ENCODE data around the gene IL12RB1.
A peak's percentile ranks its signal among the peaks of the same experiment; 100 is the strongest.

The IL12RB1 gene

DNA sequence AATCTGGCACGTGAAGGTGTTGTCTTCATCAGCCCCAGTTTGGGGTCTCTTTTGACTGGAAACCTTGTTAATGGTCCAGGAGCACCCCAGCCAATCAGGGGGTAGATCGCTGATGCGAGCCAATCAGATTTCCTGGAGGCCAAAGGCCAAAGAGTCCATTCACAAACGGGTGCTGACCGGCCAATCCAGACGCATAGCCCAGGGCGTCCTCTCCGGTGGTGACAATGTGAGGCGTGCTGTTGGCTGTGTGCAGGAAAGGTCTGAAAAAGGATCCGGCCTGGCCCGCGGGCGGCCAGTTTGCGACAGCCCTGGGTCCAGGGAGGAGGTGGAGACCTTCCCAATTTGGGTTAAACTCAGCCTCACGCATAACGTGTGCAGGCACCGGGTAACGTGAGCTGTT lies 14.0 kb upstream of the IL12RB1 start:
- no peak overlapping the region for H3K27ac ChIP-seq (ENCODE audit: insufficient read depth, low read length, poor library complexity, severe bottlenecking)
- H3K27me3 ChIP-seq (replicated peaks; ENCODE audit: control insufficient read depth, insufficient read depth, low read length, poor library complexity, severe bottlenecking), result no peaks in the 10 kb centered on the region
- H3K36me3 ChIP-seq (ENCODE audit: control insufficient read depth, insufficient read depth, low read length), result no peaks in the 10 kb centered on the region
- H3K4me1 ChIP-seq (ENCODE audit: control insufficient read depth, insufficient read depth, low read length, poor library complexity, severe bottlenecking), result peaks cover 29% of the 10 kb centered on the region
- H3K9me3 ChIP-seq (ENCODE audit: control insufficient read depth, low read length), result no peaks in the 10 kb centered on the region
- no peak for DNase-seq
- no peak overlapping the region for H3K4me3 ChIP-seq (ENCODE audit: insufficient read depth, low read depth, low read length, poor library complexity, severe bottlenecking)

- no peak overlapping the region for H3K27ac ChIP-seq (ENCODE audit: insufficient read depth, low read length, poor library complexity, severe bottlenecking)
- DNase-seq, result no peak
- peak overlapping the region; percentile 56 for H3K4me3 ChIP-seq (ENCODE audit: insufficient read depth, low read depth, low read length, poor library complexity, severe bottlenecking)
- H3K36me3 ChIP-seq (ENCODE audit: control insufficient read depth, insufficient read depth, low read length), result no peaks in the 10 kb centered on the region
- peaks cover 26% of the 10 kb centered on the region for H3K4me1 ChIP-seq (ENCODE audit: control insufficient read depth, insufficient read depth, low read length, poor library complexity, severe bottlenecking)
- H3K27me3 ChIP-seq (replicated peaks; ENCODE audit: control insufficient read depth, insufficient read depth, low read length, poor library complexity, severe bottlenecking), result no peaks in the 10 kb centered on the region
- H3K9me3 ChIP-seq (ENCODE audit: control insufficient read depth, low read length), result no peaks in the 10 kb centered on the region
Measured at GRCh38 chr19:18099623-18099995, 12.9 kb upstream of the IL12RB1 start.

DNA sequence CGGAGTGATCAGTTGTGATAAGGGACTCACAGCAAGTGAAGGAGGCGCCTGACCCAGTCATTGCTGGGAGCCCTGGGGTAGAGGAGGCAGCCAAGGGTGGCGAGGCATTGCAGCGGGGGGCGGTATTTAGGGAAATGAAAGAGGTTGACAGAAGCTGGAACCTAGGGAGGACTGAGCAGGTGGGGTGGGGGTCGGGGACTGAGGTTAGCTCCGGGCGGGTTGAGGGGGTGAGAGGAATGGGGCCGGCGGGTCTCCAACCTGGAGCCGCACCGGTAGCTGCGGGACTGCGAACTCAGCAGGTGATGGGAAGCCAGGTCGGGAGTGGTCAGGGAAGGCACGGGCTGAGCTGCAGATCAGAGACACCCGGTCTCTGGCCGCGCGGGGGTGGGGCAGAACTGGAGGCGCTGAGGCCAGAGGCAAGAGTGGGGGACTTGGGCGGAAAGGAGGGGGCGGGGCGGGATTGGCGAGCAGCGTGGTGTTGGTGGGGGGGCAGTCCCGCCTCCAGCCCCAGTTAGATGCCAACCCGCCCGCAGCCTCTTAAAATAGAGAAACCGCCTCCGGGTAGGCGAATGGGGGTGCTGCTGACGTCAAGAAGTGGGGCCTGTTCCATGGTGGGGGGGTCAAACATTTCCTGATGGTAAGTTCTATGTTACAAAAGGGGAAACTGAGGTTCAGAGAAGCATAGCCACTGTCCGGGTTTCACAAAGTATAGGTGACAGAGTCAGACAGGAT lies 12.3 kb upstream of the IL12RB1 start:
- peak in 2 of 3 donors; percentile 9 to 30 for DNase-seq
- Histone ChIP-seq H3K27ac (ENCODE audit: insufficient read depth, low read length, poor library complexity, severe bottlenecking) (no peak overlapping the region), H3K36me3 (ENCODE audit: control insufficient read depth, insufficient read depth, low read length) (no peaks in the 10 kb centered on the region), H3K9me3 (ENCODE audit: control insufficient read depth, low read length) (no peaks in the 10 kb centered on the region), H3K4me3 (ENCODE audit: insufficient read depth, low read depth, low read length, poor library complexity, severe bottlenecking) (peak overlapping the region; percentile 56), H3K4me1 (ENCODE audit: control insufficient read depth, insufficient read depth, low read length, poor library complexity, severe bottlenecking) (peaks cover 20% of the 10 kb centered on the region), H3K27me3 (replicated peaks; ENCODE audit: control insufficient read depth, insufficient read depth, low read length, poor library complexity, severe bottlenecking) (no peaks in the 10 kb centered on the region)

DNA sequence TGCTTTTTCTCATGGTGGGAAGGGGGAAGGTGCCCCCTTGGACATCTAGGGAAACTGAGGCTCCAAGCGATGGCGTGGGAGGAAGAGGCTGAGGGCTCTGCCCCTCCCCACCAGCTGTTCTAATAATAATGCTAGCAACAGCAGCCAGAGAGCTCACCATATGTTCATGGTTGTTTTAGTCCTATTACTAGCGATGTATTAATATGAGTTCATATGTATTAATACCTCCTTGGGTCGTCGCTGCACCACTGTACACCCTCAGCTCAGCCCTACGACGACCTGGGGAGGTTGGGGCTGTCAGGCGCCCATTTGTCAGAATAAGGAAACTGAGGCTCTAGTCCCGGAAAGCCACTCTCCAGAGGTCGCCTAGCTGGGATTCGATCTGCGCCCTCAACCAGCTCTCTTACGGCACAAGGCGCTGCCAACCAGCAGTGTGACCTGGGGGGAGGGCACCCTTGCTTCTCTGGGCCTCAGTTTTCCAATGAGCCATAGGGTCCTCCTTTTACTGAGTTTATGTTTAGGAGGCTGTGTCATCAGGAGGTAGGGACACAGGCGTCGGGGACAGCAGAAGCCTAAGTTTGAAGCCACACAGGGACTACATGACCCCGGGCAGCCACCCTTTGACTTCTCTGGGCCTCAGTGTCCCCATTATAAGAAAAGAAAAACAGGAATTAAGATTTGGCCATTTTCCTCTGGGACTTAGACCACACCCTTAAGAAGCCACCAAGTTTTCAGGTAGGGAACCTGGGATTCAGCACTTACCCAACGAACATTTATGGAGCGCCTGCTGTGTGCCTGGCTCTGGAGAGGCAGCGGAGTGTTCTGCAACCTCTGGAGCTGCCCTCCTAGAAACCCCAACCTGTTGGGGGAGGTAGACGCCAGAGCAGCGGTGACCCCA lies 11.5 kb upstream of the IL12RB1 start:
- Histone ChIP-seq H3K27ac (ENCODE audit: insufficient read depth, low read length, poor library complexity, severe bottlenecking) (peak overlapping the region; percentile 52), H3K27me3 (replicated peaks; ENCODE audit: control insufficient read depth, insufficient read depth, low read length, poor library complexity, severe bottlenecking) (no peaks in the 10 kb centered on the region), H3K9me3 (ENCODE audit: control insufficient read depth, low read length) (no peaks in the 10 kb centered on the region), H3K4me1 (ENCODE audit: control insufficient read depth, insufficient read depth, low read length, poor library complexity, severe bottlenecking) (peaks cover 19% of the 10 kb centered on the region), H3K36me3 (ENCODE audit: control insufficient read depth, insufficient read depth, low read length) (no peaks in the 10 kb centered on the region), H3K4me3 (ENCODE audit: insufficient read depth, low read depth, low read length, poor library complexity, severe bottlenecking) (peak overlapping the region; percentile 56)
- DNase-seq, result no peak

- no peaks in the 10 kb centered on the region for H3K36me3 ChIP-seq (ENCODE audit: control insufficient read depth, insufficient read depth, low read length)
- peak; percentile 86 to 89 (median 89) for DNase-seq
- no peaks in the 10 kb centered on the region for H3K9me3 ChIP-seq (ENCODE audit: control insufficient read depth, low read length)
- H3K27ac ChIP-seq (ENCODE audit: insufficient read depth, low read length, poor library complexity, severe bottlenecking), result peak within 1 kb of the TSS; percentile 52
- H3K4me1 ChIP-seq (ENCODE audit: control insufficient read depth, insufficient read depth, low read length, poor library complexity, severe bottlenecking), result peaks cover 22% of the 10 kb centered on the region
- H3K27me3 ChIP-seq (replicated peaks; ENCODE audit: control insufficient read depth, insufficient read depth, low read length, poor library complexity, severe bottlenecking), result no peaks in the 10 kb centered on the region
- peak within 1 kb of the TSS; percentile 56 for H3K4me3 ChIP-seq (ENCODE audit: insufficient read depth, low read depth, low read length, poor library complexity, severe bottlenecking)
Measured at GRCh38 chr19:18097217-18097992, 10.7 kb upstream of the IL12RB1 start, which contains the start of gene MAST3. Gene MAST3 (plus strand): TSS chr19:18097778. CDS start chr19:18097793, 15 bp downstream.

GRCh38 chr19:18096258-18096657 lies 9.5 kb upstream of the IL12RB1 start:
- Histone ChIP-seq H3K27me3 (replicated peaks; ENCODE audit: control insufficient read depth, insufficient read depth, low read length, poor library complexity, severe bottlenecking) (no peaks in the 10 kb centered on the region), H3K36me3 (ENCODE audit: control insufficient read depth, insufficient read depth, low read length) (no peaks in the 10 kb centered on the region), H3K4me3 (ENCODE audit: insufficient read depth, low read depth, low read length, poor library complexity, severe bottlenecking) (no peak overlapping the region), H3K9me3 (ENCODE audit: control insufficient read depth, low read length) (no peaks in the 10 kb centered on the region), H3K4me1 (ENCODE audit: control insufficient read depth, insufficient read depth, low read length, poor library complexity, severe bottlenecking) (peaks cover 25% of the 10 kb centered on the region), H3K27ac (ENCODE audit: insufficient read depth, low read length, poor library complexity, severe bottlenecking) (no peak overlapping the region)
- no peak for DNase-seq

- H3K9me3 ChIP-seq (ENCODE audit: control insufficient read depth, low read length), result no peaks in the 10 kb centered on the region
- no peaks in the 10 kb centered on the region for H3K27me3 ChIP-seq (replicated peaks; ENCODE audit: control insufficient read depth, insufficient read depth, low read length, poor library complexity, severe bottlenecking)
- no peak overlapping the region for H3K27ac ChIP-seq (ENCODE audit: insufficient read depth, low read length, poor library complexity, severe bottlenecking)
- no peak overlapping the region for H3K4me3 ChIP-seq (ENCODE audit: insufficient read depth, low read depth, low read length, poor library complexity, severe bottlenecking)
- no peak for DNase-seq
- H3K36me3 ChIP-seq (ENCODE audit: control insufficient read depth, insufficient read depth, low read length), result no peaks in the 10 kb centered on the region
- H3K4me1 ChIP-seq (ENCODE audit: control insufficient read depth, insufficient read depth, low read length, poor library complexity, severe bottlenecking), result peaks cover 38% of the 10 kb centered on the region
Measured at GRCh38 chr19:18093439-18094161, 6.9 kb upstream of the IL12RB1 start.

DNA sequence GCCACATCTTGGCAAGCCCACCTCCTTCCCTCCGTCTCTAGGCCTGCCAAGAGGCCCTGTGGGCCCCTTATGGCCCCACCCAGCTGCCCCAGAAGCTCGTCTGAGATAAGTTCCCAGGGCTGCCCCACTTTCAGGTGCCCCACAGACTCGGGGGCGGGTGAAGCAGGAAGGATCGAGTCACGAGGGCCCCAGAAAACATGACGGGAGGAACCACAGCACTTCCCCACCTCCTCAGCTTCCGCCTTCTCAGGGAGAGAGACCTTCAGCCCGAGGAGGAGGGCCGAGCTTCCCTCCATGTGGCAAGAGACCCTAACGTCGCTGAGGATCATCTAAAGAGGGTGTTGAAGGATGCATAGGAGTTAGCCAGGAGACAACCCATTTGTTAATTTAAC lies 4.5 kb upstream of the IL12RB1 start:
- Histone ChIP-seq H3K9me3 (ENCODE audit: control insufficient read depth, low read length) (no peaks in the 10 kb centered on the region), H3K27ac (ENCODE audit: insufficient read depth, low read length, poor library complexity, severe bottlenecking) (peak overlapping the region; percentile 93), H3K4me1 (ENCODE audit: control insufficient read depth, insufficient read depth, low read length, poor library complexity, severe bottlenecking) (peaks cover 38% of the 10 kb centered on the region), H3K4me3 (ENCODE audit: insufficient read depth, low read depth, low read length, poor library complexity, severe bottlenecking) (no peak overlapping the region), H3K36me3 (ENCODE audit: control insufficient read depth, insufficient read depth, low read length) (no peaks in the 10 kb centered on the region), H3K27me3 (replicated peaks; ENCODE audit: control insufficient read depth, insufficient read depth, low read length, poor library complexity, severe bottlenecking) (no peaks in the 10 kb centered on the region)
- peak; percentile 78 to 84 (median 80) for DNase-seq

DNA sequence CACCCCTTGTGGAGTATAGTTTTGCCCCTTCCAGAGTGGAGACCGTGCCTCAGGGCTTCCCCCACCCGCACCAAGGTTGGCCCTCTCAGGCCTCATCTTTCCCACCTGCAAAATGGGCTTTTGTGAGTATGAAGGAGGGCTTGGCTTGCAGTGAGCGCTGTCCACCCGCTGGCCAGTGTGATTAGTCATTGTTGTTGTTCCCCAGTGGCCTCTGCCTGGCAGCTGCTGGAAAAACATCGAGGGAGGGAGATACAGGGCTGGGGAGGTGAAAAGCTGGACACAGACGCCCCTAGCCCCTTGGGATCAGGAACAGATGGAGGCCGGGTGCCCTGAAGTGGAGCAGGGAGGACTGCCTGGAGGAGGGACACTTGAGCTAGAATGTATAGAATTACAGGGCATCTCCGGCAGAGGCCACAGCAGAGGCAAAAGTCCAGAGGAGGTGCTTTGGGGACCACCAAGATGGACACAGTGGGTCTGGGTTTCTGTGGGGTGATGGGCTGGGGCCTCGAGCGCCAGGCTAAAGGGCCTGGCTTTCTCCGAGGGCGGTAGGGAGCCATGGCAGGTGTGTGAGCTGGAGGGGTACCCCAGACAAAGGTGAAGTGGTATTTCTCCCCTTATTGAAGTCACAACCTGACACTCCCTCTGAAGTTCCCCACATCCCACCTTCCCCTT lies 3.9 kb upstream of the IL12RB1 start:
- Histone ChIP-seq H3K27ac (ENCODE audit: insufficient read depth, low read length, poor library complexity, severe bottlenecking) (peak overlapping the region; percentile 93), H3K27me3 (replicated peaks; ENCODE audit: control insufficient read depth, insufficient read depth, low read length, poor library complexity, severe bottlenecking) (no peaks in the 10 kb centered on the region), H3K9me3 (ENCODE audit: control insufficient read depth, low read length) (no peaks in the 10 kb centered on the region), H3K4me3 (ENCODE audit: insufficient read depth, low read depth, low read length, poor library complexity, severe bottlenecking) (no peak overlapping the region), H3K4me1 (ENCODE audit: control insufficient read depth, insufficient read depth, low read length, poor library complexity, severe bottlenecking) (peaks cover 38% of the 10 kb centered on the region), H3K36me3 (ENCODE audit: control insufficient read depth, insufficient read depth, low read length) (no peaks in the 10 kb centered on the region)
- DNase-seq, result no peak
